GM23248 (cell line): Measurements from ENCODE around the gene ST7.

Experiments used
- EZH2 ChIP-seq: fragments of 200-600 bp; sonication (generic); IDR thresholded peaks from 2 replicates; pipeline ENCODE4 v1.6.1; 2018; ENCODE audit warnings: antibody characterized with exemption, mild to moderate bottlenecking; ENCODE audit not compliant: insufficient read depth, poor library complexity, severe bottlenecking
- EZH2phosphoT487 ChIP-seq: fragments of 200-600 bp; sonication (generic); IDR thresholded peaks from 2 replicates; pipeline ENCODE4 v1.6.1; 2018; ENCODE audit warnings: antibody characterized with exemption, moderate library complexity, mild to moderate bottlenecking, low read depth; ENCODE audit not compliant: insufficient read depth

GRCh38 chr7:116963234-116963633 is 9.9 kb downstream of the ST7 start:
- TF ChIP-seq EZH2phosphoT487 (no peak), EZH2 (no peak)
